HCT116 (cell line): ENCODE results near the gene SLC10A4. TPM values are rescaled to one million over a fixed set of nuclear protein-coding genes. Genes with fewer than 3 reads are reported as not detected.
A peak's percentile ranks its signal among the peaks of the same experiment; 100 is the strongest.

Experiments
- ATAC-seq: fragments of 200-7000 bp; cut with Tn5 transposase; 2 replicates; pipeline ENCODE4 v1.9.1; 2020; ENCODE audit warnings: mild to moderate bottlenecking, moderate library complexity
- BruUV-seq: library from RNA; stranded (reverse); fragments of 400-500 nt; replicated peaks from 2 replicates; lab custom pipeline; 2021; lab: Mats Ljungman, UMichigan
- CTCF ChIA-PET: fragments of 300-600 bp; sonication (Branson Sonifier 250); formaldehyde crosslinking; loops from one replicate; lab custom pipeline; 2021; ENCODE audit warnings: antibody characterized with exemption; lab: Charles Lee
- POLR2A ChIA-PET: fragments of 300-600, 350-600 bp; sonication (Branson Sonifier 250); formaldehyde crosslinking; loops from one replicate; lab custom pipeline; 2021; ENCODE audit warnings: antibody characterized with exemption; lab: Charles Lee
- RAD21 ChIA-PET, 2 experiments: fragments of 300-600 bp; sonication (Branson Sonifier 250); formaldehyde crosslinking; loops; one replicate each; lab custom pipeline; 2023; ENCODE audit warnings: low total read pairs in 2 of 2; ENCODE audit not compliant: uncharacterized antibody in 2 of 2, unreplicated experiment in 2 of 2, low non-redundant PET in 1 of 2; lab: Charles Lee
- DNase-seq: peaks from one replicate; pipeline ENCODE4 v3.0.0-alpha.2; 2010; ENCODE audit warnings: low read depth, low spot score
- H2AFZ ChIP-seq: fragments of 200-600 bp; shearing (Covaris generic), sonication (generic); 2 replicates; pipeline ENCODE4 v1.6.1; 2017; ENCODE audit warnings: low read depth, mixed run types, mixed read lengths, antibody characterized with exemption, low read length; ENCODE audit not compliant: poor library complexity, severe bottlenecking
- H3K27ac ChIP-seq: 2 replicates; pipeline ENCODE4 v1.5.1; 2012; ENCODE audit warnings: low read depth, low read length
- H3K27me3 ChIP-seq: fragments of 200-600 bp; sonication (generic); 2 replicates; pipeline ENCODE4 v1.6.1; 2016; ENCODE audit warnings: mixed run types, low read length, mixed read lengths; ENCODE audit not compliant: insufficient read depth
- H3K36me3 ChIP-seq, 2 experiments: fragments of 200-500 bp in 1 of 2; fragments of 200-600 bp in 1 of 2; sonication (Bioruptor generic) in 1 of 2; sonication (generic) in 1 of 2; 2 replicates each; pipeline versions ENCODE4 v1.5.1 to v1.6.1; 2014 to 2016; ENCODE audit warnings: low read length in 2 of 2, inconsistent platforms in 1 of 2, mixed read lengths in 1 of 2, mixed run types in 1 of 2; ENCODE audit not compliant: insufficient read depth in 2 of 2, control insufficient read depth in 1 of 2
- H3K4me1 ChIP-seq, 2 experiments: fragments of 200-600 bp in 1 of 2; sonication (generic) in 1 of 2; 2 replicates each; pipeline versions ENCODE4 v1.5.1 to v1.6.1; 2012 to 2017; ENCODE audit warnings: low read length in 2 of 2, inconsistent platforms in 1 of 2, mild to moderate bottlenecking in 1 of 2, mixed read lengths in 1 of 2, mixed run types in 1 of 2, moderate library complexity in 1 of 2; ENCODE audit not compliant: insufficient read depth in 2 of 2, control insufficient read depth in 1 of 2
- H3K4me2 ChIP-seq: fragments of 200-600 bp; sonication (generic); 2 replicates; pipeline ENCODE4 v1.6.1; 2017; ENCODE audit warnings: mixed run types, low read length, mixed read lengths
- H3K4me3 ChIP-seq, 2 experiments: fragments of 200-600 bp in 1 of 2; sonication (generic) in 1 of 2; replicated peaks in 1 of 2; 2 replicates each; pipeline ENCODE4 v1.5.1; 2011 to 2016; ENCODE audit warnings: low read length in 2 of 2, control low read depth in 1 of 2, low read depth in 1 of 2, mild to moderate bottlenecking in 1 of 2, mixed read lengths in 1 of 2, mixed run types in 1 of 2
- H3K79me2 ChIP-seq: fragments of 200-600 bp; sonication (generic); 2 replicates; pipeline ENCODE4 v1.6.1; 2017; ENCODE audit warnings: mild to moderate bottlenecking, mixed run types, low read length, moderate library complexity, mixed read lengths; ENCODE audit not compliant: insufficient read depth
- H3K9ac ChIP-seq: fragments of 200-600 bp; sonication (generic); 2 replicates; pipeline ENCODE4 v1.6.1; 2016; ENCODE audit warnings: low read length, mixed read lengths
- H3K9me2 ChIP-seq: fragments of 200-600 bp; sonication (generic), shearing (Covaris generic); 2 replicates; pipeline ENCODE4 v1.6.1; 2017; ENCODE audit warnings: mixed run types, mild to moderate bottlenecking, moderate library complexity; ENCODE audit not compliant: insufficient read depth
- H3K9me3 ChIP-seq, 2 experiments: fragments of 200-500 bp in 1 of 2; fragments of 200-600 bp in 1 of 2; sonication (Bioruptor generic) in 1 of 2; sonication (generic) in 1 of 2; 2 replicates each; pipeline ENCODE4 v1.6.1; 2014 to 2017; ENCODE audit warnings: low read length in 2 of 2, mixed read lengths in 2 of 2, inconsistent platforms in 1 of 2, low read depth in 1 of 2, mild to moderate bottlenecking in 1 of 2, mixed run types in 1 of 2, moderate library complexity in 1 of 2; ENCODE audit not compliant: control insufficient read depth in 1 of 2, insufficient read depth in 1 of 2
- H4K20me1 ChIP-seq: fragments of 200-600 bp; sonication (generic), shearing (Covaris generic); 2 replicates; pipeline ENCODE4 v1.6.1; 2017; ENCODE audit warnings: mixed run types, mild to moderate bottlenecking, moderate library complexity; ENCODE audit not compliant: insufficient read depth
- CTCF ChIP-seq, 3 experiments: fragments of 200-600 bp in 1 of 3; sonication (generic) in 1 of 3; IDR thresholded peaks in 2 of 3; conservative IDR thresholded peaks in 1 of 3; 2 replicates each; pipeline ENCODE4 v1.5.1; 2012 to 2017; ENCODE audit warnings: low read depth in 2 of 3, low read length in 2 of 3, antibody characterized with exemption in 1 of 3, borderline replicate concordance in 1 of 3, control low read depth in 1 of 3, mild to moderate bottlenecking in 1 of 3, mixed read lengths in 1 of 3, mixed run types in 1 of 3, moderate library complexity in 1 of 3; ENCODE audit not compliant: insufficient read depth in 1 of 3
- EGR1 ChIP-seq: IDR thresholded peaks from 2 replicates; pipeline ENCODE4 v1.6.1; 2012; ENCODE audit warnings: low read depth
- ELF1 ChIP-seq: IDR thresholded peaks from 2 replicates; pipeline ENCODE4 v1.6.1; 2012; ENCODE audit warnings: low read depth, borderline replicate concordance
- MAX ChIP-seq: IDR thresholded peaks from 2 replicates; pipeline ENCODE4 v1.6.1; 2012
- TCF7L2 ChIP-seq: IDR thresholded peaks from 2 replicates; pipeline ENCODE4 v1.7.0; 2011; ENCODE audit warnings: borderline replicate concordance, inconsistent platforms; ENCODE audit not compliant: insufficient read depth, insufficient read length; ENCODE audit errors: extremely low read depth
- YY1 ChIP-seq: IDR thresholded peaks from 2 replicates; pipeline ENCODE4 v1.6.1; 2011; ENCODE audit warnings: low read length, low read depth, moderate library complexity, mild to moderate bottlenecking; ENCODE audit not compliant: insufficient replicate concordance; ENCODE audit errors: extremely low read depth
- ZFX ChIP-seq: fragments of 450-650 bp; IDR thresholded peaks from 2 replicates; pipeline ENCODE4 v1.6.1; 2017
- ZNF274 ChIP-seq: fragments of 200-500 bp; sonication (Bioruptor generic); IDR thresholded peaks from 2 replicates; pipeline ENCODE4 v1.6.1; 2014; ENCODE audit warnings: mild to moderate bottlenecking, low read depth, low read length, inconsistent platforms
- intact Hi-C: fragments of 100-400 bp; cut with micrococcal nuclease; formaldehyde crosslinking; loops from 2 replicates; pipeline ENCODE4 v1.10.0; 2022
- total RNA-seq: library from RNA; stranded (reverse); gene quantifications from one replicate; pipeline ENCODE4 v1.2.1, GENCODE V29; 2021; ENCODE audit not compliant: unreplicated experiment

SLC10A4 gene
- total RNA-seq, 1 experiment from 2014 or later = 8.4 TPM

- DNase-seq (no peak), ATAC-seq (no peak)
- Histone ChIP-seq H3K4me2 (peak overlapping the region; percentile 74), H3K79me2 (peaks cover 4% of the 10 kb centered on the region; the same call in 1 of the 2 replicates), H2AFZ (no peak overlapping the region), H3K4me1 (peaks cover 2 to 15% of the 10 kb centered on the region in 2 experiments; a peak in 3 of 4 replicates), H3K9me3 (no peaks in the 10 kb centered on the region), H3K27ac (no peak overlapping the region; the same call in 1 of the 2 replicates), H3K9ac (peak overlapping the region; percentile 62; the same call in 1 of the 2 replicates), H3K36me3 (0 out of 4 replicates have a peak, but pooled peaks cover 0 to 2% of the 10 kb centered on the region in 2 experiments), H4K20me1 (no peaks in the 10 kb centered on the region), H3K9me2 (no peaks in the 10 kb centered on the region), H3K27me3 (no peaks in the 10 kb centered on the region), H3K4me3 (peak overlapping the region; percentile 46 to 61)
- BruUV-seq = no TSS peak
- intact Hi-C loops = no loop called here
- ChIA-PET RAD21 (no interaction called here), POLR2A (no interaction called here), CTCF (no interaction called here)
- TF ChIP-seq YY1 (no peak), ZNF274 (no peak), ZFX (no peak), TCF7L2 (no peak), CTCF (IDR thresholded peaks at IDR 0.05 in 2 of 3, conservative IDR thresholded peaks at IDR 0.05 in 1 of 3; ENCODE audit: borderline replicate concordance in 1 of 3, insufficient read depth in 1 of 3, low read depth in 2 of 3, low read length in 2 of 3) (no peak), EGR1 (no peak), MAX (no peak), ELF1 (no peak)
These were observed 1.5 kb downstream of the SLC10A4 start for GRCh38 chr4:48484494-48485168.
